ENCODE measurements around the gene HIGD1B.

Gene HIGD1B

DNA sequence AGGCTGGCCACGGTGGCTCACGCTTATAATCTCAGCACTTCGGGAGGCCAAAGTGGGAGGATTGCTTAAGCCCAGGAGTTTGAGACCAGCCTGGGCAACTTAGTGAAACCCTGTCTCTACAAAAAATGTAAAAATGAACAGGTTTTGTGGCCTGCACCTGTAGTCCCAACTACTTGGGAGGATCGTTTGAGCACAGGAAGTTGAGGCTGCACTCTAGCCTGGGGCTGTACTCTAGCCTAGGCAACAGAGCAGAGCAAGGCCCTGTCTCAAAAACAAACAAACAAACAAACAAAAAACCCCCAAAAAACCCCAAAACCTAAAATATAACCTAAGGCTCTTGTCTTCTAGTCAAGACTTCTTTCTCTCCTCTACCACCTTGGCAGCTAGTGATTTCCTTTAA is 7.4 kb upstream of the HIGD1B start:
- DNase-seq: no peak

DNA sequence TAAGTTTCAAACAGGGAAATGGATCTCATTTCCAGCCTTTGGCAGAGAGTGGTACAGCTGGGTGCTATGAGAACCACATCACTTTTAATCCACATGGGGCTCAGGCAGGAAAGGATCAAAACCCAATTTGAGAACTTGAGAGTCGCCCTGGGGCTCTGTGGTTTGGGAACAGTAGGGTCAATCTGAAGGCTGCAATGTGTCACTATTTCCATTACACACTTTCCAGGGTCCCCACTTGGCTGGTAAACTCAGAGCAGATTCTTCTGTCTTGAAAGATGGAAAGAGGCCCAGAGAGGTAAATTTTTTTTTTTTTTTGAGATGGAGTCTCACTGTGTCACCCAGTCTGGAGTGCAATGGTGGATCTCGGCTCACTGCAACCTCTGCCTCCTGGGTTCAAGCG is 6.7 kb upstream of the HIGD1B start:
- DNase-seq: no peak

DNA sequence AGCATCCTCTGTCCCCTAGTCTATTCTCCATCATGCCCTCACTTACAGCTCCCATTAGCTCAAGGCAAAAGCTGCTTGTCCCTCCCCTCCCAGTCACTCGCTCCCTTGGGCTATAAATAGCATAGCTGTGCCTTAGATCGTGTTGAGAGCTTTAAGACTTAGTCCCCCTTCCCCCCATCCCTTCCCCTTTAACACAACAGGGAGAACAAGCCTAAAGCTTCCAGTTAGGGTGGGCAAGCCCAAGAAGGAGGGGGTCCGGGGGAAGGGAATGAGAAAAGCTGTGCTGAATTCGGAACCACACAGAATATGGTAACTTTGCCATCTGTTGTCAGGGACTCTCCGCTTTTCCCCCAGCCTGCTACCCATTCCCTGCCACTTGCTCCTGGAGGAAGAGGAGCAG is 4.9 kb upstream of the HIGD1B start:
- no peak for DNase-seq

DNA sequence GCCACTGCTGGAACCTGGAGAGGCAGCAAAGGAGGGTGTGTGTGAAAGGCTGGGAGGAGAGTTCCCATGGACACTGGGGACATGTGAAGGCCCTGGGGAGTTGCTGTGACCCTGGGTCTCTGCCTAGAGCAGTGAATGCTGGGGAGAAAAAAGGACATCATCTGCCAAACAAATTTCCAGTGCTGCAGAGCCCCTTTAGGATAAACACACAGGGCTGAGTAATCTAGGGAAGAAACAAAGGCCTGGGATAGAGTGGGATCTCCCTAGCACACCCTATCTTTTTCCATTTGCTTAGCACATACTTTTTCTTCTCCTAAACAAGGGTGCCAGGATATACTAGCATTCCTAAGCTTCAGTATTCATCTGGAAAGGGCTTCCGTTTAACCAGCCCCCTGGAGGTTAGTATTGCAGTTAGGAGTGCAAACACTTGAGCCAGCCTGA is 3.3 kb upstream of the HIGD1B start:
- DNase-seq: no peak

DNA sequence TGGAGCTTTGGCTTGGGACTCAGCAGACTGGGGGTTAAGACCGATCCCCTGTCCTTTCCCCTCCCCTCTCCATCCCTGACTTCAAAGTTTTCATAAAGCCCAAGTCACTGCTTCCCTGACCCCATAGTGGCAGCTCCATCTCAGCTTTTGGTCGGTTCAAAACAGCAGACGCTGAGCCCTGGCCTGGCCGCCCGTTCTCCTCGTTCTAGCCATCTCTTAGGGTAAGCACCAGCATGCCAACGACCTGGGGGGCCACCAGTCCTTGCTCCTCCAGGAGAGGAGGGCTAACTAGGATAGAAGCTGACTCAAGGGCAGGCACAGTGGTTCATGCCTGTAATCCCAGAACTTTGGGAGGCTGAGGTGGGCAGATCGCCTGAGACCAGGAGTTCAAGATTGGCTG is 1.5 kb upstream of the HIGD1B start:
- no peak for DNase-seq

DNA sequence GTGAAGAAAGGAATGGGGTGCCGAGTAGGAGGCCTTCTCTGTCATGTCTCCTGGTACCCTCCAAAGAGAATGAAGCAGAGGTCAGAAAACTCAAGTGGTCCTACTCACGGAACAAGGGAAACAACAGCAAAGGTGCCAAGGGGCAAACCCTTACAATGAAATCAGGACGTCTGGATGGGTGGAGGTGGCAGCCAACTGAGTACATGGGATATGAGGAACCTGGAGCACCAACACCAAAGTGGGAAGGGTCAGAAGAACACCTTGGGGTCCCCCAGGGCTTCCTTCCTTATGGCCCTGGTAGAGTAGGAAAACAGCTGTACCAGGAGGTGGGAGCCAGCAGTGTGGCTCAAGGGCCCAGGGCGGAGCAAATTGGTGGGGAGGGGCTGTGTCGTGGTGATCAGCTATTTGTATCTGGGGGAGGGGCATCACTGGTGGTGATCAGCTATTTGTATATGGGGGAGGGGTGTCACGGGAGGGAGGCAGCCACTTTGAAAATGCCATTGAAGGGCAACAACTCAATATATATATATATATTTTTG is 643 bp downstream of the HIGD1B start:
- DNase-seq: no peak

GRCh38 chr17:44848961-44849489 is 1.3 kb downstream of the HIGD1B start:
- DNase-seq: no peak

GRCh38 chr17:44850025-44850424 is 2.3 kb downstream of the HIGD1B start:
- DNase-seq: no peak

DNA sequence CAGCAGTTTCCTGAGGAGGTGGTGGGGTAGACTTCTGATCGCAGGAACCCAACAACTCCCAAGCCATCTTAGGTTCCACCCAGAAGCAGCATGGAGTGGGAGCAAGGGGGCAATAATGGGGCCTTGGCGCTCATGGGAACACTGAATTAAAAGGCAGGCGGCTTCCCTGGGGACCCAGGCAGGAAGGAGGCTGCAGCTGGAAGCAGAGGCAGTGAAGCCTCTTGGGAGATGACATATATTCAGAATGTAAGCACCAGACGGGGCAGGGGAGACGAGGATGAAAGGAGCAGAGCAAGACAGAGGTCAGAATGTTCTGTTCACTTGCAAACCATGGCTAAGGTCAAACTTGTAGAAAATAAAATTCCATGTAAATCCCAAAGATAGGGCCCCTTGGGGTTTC is 2.9 kb downstream of the HIGD1B start:
- no peak for DNase-seq

- no peak for DNase-seq
Measured at GRCh38 chr17:44854192-44854591, 6.5 kb downstream of the HIGD1B start.

DNA sequence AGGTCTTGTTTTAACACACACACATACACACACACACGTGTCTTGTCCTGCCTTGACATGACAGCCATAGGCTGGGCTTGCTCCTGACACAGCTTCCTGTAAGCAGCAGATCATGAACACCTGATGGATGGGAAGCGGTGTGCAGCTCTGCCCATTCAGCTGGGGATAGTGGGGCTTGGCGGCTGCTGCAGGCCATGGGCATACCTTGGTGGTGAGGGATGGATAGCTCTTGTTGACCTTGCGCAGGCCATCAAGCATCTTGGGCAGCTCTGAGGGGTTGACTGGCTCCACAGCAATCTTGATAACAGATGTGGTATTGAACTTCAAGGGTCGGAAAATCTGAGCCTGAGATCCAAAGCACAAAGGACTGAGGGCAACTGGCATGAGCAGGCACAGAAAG is 12.0 kb downstream of the HIGD1B start:
- no peak for DNase-seq

GRCh38 chr17:44862278-44862914 is 14.7 kb downstream of the HIGD1B start:
- no peak for DNase-seq

DNA sequence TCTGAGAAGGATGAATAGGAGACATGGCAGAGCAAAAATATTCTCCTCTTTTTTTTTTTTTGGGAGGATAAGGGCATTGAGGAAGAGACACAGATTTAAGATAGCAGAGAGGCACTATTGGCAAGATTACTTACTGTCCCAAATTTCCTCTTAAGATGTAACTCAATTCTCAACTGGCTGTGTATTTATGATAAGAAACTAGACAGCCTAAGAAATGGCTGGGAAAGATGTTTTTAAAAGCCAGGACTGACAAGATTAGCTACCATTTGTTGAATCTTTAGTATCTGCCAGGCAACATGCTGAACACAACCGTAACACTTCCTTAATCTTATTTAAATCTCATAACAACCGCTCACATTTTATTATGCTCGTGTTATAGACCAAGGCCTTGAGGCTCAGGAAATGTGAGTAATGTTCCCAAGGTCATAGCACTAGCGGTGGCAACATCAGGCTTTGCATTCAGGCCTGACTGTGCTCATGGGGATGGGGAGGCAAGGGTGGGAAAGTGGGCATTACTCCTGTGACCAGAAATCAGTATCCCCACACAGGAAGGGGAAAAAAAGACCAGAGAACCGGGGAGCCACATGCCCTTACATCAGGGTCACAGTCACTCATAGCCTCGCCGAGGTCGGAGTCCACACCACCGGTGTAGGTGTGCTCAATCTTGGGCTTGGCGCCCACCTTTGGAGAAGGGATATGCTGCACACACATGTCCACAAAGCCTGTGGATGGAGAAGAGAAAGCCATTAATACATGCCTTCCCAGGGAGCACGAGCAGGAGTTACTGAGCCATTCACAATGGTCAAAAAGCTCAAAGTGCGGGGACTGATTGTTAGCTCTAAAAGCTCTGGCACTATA is 15.6 kb downstream of the HIGD1B start:
- DNase-seq: no peak

DNA sequence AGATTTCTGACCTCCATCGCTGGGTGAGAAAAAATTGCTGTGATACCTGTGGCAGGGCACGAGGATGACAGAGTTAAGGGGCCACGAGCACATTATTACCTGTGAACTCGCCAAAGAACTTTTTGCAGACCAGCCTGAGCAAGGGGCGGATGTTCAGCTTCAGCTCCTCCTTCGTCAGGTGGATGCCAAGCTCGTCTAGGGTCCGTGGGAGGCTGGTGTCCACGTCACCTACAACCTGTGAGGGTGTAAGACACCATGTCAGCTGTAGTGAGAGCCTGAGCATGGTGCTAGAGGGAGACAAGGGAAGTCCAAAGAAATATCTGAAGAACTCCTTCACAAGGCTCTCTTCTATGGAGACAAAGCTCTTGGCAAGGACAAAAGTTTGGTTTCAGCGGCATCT is 17.1 kb downstream of the HIGD1B start:
- no peak for DNase-seq

DNA sequence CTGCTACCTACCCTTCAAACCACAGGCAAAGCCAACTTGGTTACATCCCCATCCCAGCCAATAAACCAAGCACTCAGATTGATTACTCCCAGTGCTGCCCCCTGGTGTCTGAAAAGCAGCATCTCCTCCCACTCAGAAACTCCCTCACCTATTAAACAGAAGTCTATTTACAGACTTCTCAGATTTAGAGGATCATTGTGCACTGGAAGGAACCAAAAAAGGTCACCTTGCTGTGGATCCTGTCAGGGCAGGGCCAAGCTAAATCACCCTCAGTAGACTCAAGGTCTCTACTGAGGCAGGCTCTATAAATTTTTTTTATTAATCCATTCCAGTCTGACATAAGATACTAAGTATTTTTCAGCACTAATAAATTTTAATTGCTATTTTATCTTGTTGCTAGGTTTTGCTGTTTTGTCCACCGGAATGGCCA is 17.6 kb downstream of the HIGD1B start:
- peak; percentile 69 for DNase-seq

DNA sequence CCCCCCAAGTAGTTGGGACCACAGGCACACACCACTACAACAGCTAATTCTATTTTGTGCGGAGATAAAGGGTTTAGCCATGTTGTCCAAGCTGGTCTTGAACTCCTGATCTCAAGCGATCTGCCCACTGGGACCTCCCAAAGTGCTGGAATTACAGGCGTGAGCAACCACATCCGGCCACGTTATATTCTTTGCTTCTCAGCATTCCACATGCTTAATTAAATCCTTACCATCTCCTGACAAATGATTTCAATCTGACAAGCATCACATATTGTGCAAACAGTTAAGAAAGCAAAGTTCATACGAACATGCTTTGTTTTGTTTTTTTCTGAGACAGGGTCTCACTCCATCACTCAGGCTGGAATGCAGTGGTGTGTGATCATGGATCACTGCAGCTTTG is 18.2 kb downstream of the HIGD1B start:
- no peak for DNase-seq

DNA sequence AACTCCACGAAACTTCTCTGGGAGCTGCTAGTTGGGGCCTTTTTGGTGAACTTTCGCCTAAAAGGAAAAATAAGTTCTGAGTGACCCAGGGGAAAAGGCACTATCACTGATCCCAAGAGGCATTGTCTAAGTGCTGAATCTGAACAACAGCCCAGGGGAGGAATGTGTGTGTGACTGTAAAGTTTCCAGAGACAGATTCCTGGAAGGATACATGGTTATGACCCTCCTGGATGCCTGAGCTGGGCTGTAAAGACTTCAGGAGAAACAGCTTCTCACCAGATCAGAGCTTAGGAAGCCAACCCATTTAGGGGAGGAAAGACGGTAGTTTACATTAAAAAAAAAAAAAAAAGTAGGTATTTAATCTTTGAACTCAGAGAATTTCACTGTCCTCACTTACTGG is 20.2 kb downstream of the HIGD1B start:
- DNase-seq: no peak

DNA sequence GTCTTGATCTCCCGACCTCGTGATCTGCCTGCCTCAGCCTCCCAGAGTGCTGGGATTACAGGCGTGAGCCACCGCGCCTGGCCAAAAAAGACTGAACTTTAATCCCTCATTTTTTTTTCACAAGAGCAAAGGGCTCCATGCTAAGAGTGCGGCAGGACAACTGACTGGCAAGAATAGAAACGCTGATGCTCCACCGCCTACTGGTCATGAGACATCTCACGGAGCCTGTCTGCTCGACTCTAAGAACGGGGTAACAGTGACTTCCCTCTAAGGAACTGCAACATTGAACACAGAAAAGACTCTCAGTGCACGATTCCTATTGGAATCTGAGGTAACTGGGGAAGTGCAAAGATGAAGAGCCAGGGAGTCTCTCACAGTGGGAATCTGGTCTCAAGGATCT is 23.9 kb downstream of the HIGD1B start:
- no peak for DNase-seq

GRCh38 chr17:44872131-44872768 is 24.6 kb downstream of the HIGD1B start:
- no peak for DNase-seq

DNA sequence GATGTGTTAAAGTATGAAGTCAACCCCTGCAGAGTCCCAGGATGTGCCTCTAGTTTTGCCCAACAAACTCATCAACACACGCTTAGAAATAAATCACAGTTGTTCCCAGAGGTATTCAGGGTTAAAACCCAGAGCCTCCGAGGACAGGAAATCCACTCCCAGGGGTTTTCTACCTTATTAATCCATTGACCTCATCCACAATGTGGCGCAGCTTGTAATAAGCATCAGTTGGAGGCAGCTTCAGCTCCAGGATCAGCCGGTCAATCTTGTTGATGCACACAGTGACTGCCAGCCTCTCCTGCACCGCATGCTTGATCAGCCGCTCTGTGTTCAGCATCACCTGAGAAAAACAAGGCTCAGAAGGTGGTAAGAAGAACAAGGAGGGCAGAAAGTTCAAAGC is 28.1 kb downstream of the HIGD1B start:
- DNase-seq: no peak

- DNase-seq: no peak
Measured at GRCh38 chr17:44877121-44877520, 29.4 kb downstream of the HIGD1B start.

DNA sequence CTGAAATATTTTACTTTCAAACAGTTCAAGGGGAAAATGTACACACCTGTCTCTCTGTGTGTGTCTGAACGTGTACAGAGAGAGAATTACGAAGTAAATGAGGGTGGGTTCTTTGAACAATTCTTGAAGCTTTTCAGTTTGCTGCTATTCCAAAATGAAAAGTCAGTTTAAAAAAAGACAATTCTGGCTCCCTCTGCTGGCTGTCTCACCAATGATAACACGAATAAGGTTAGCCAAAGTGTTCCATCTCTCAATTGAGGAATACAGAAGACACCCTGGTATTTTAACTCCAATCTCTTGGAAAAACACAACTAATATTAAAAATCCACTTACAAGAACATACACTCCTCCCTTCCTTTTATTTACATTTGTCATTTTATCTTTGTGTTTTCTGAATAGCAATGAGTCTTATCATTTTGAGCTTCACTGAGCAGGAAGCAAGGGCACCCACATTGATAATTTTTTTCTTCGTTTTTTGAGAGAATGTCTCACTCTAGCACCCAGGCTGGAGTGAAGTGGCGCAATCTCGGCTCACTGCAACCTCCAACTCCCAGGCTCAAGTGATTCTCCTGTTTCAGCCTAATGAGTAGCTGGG is 31.0 kb downstream of the HIGD1B start:
- no peak for DNase-seq

GRCh38 chr17:44879376-44879775 is 31.7 kb downstream of the HIGD1B start:
- no peak for DNase-seq

All from effector CD4-positive, alpha-beta T cell (primary cell).